HL-60/S4 treated with phorbol 12-myristate 13-acetate at 8.2 ng/mL for 4 days and 3 days (cell line): ENCODE measurements around the gene MEP1A.
"Not testable (repeated sequence)": the region's sequence is repeated elsewhere in the genome, so short reads cannot be mapped to it uniquely, and the experiment has no call there.

Source experiments
- in situ Hi-C: fragments of 300-500 bp; cut with MboI; formaldehyde crosslinking; loops from 2 replicates; pipeline ENCODE4 v1.15.0; 2022; ENCODE audit warnings: low sequenced_read_pairs

Gene MEP1A

DNA sequence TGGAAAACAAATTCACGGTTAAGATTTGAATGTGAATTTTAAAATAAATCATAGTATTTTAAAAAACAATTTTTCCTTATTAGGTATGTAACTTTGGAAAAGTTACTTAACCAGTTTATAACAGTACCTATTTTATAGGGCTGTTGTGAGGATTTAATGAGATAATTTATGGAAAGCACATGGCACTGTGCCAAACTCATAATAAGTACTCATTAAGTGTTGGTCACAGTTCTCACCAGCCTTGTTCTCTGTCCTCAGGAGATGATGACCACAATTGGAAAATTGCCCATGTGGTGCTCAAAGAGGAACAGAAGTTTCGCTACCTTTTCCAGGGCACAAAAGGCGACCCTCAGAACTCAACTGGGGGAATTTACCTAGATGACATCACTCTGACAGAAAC is 39.6 kb downstream of the MEP1A start:
- in situ Hi-C loops = no loop called here

DNA sequence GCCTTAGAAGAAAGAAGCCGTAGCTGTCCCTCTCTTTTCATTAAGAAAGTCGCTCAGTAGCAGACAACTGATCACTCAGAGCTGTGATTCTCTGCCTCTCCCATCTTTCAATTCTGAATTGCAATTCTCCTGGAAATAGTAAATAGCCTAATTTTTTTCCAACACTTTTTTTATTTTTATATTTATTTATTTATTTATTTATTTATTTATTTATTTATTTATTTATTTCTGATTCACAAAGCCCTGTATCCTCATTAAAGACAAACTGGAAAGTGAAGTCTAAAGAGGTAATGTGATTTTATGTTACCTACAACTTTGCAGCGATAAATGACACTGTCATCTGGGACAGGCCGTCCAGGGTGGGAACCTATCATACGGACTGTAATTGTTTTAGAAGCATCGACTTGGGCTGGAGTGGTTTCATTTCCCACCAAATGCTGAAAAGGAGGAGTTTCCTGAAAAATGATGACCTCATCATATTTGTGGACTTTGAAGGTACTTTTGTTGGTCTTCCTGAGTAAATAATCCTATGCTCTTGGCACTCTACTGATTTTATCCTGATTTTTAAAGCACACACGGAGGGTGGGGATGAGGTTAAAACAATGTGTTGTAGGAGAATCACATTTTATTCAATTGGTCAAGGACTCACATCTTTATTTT is 41.2 kb downstream of the MEP1A start:
- in situ Hi-C loops = not testable (repeated sequence)

DNA sequence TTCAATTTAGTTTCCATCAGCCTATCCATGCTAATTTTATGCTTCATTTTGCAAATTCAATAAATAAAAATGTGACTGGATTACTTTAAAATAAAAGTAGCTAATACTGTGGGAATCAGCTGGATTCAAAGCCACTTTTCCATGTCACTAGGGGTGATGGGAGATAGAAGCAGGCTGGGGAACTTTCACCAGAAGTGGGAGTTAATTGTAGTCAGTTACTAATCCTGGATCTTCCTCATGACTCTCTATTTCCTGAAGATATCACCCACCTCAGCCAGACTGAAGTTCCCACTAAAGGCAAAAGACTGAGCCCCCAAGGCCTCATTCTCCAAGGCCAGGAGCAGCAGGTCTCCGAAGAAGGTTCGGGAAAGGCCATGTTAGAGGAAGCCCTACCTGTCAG is 41.8 kb downstream of the MEP1A start:
- in situ Hi-C loops = not testable (repeated sequence)

DNA sequence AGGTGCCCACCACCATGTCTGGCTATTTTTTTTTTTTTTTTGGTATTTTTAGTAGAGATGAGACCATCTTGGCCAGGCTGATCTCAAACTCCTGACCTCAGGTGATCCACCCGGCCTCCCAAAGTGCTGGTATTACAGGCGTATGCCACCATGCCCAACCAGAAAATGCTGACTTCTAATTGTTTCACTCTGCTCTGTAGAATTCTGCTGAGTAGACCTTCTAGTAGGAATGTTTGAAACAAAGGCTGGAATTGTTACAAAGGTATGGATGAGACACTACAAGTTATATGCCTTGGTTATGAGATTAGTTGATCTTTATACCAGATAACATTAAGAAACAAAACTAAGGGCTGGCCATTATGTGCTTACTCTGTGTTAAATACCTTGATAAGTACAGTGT is 44.8 kb downstream of the MEP1A start:
- in situ Hi-C loops = no loop called here

DNA sequence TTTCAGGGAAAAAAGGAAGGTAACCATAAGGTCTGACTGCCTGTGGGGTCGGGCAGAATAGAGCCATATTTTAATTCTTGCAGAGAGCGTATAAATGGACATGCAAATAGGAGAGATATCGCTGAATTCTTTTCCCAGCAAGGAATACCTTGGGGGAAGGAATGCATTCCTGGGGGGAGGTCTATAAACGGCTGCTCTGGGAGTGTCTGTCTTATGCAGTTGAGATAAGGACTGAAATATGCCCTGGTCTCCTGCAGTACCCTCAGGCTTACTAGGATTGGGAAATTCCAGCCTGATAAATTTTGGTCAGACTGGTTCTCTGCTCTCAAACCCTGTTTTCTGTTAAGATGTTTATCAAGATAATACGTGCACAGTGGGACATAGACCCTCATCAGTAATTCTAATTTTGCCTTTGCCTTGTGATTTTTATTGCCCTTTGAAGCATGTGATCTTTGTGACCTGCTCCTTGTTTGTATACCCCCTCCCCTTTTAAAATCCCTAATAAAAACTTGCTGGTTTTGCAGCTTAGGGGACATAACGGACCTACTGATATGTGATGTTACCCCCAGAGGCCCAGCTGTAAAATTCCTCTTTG is 49.2 kb downstream of the MEP1A start:
- in situ Hi-C loops = not testable (repeated sequence)

DNA sequence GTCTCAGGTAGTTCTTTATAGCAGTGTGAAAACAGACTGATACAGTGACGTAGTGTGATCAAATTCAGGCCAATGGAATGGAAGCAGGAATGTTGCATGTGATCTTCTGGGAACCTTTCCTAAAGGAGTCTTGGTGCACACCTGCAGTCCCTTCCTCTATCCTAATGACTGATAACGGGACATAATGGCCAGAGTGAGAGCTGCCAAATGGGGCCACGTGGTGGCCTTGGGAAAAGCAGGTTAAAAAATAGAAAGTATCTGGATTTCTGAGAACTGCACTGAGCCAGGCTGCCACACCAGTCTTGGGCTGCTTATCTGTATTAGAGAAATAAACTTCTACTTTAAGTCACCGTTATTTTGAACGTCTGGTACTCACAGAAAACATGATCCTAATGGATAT is 51.9 kb downstream of the MEP1A start:
- in situ Hi-C loops = no loop called here

DNA sequence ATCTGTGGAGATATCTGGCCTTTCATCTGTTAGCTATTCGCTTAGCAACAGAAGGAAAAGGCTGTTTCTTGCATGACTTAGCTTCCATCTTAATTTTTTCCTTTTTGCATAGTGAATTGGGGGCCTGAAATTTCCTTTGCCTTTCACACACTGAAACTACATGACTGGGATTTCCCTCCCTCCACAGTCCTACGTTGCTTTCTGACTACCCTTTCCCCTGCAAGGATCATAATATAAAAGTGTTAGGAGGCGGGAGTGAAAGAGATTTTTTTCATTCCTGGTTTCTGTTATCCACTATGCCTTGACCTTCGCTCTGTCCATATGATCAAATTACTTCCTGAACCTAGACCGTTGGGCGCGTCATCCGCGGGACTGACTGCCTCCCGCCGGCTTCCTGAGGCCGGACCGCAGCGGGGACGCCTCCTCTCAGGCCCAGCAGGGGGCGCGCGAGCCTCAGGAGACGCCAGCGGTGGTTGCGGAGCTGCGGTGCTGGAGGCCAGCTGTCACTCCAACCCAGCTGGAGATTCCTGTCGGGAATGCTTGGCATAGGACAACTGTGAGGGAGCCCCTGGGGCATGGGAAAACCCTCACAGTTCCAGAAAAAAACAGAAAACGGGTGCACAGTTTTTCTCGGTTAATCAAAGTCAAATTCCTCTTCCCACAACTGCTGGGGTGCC is 55.6 kb downstream of the MEP1A start:
- in situ Hi-C loops = no loop called here

DNA sequence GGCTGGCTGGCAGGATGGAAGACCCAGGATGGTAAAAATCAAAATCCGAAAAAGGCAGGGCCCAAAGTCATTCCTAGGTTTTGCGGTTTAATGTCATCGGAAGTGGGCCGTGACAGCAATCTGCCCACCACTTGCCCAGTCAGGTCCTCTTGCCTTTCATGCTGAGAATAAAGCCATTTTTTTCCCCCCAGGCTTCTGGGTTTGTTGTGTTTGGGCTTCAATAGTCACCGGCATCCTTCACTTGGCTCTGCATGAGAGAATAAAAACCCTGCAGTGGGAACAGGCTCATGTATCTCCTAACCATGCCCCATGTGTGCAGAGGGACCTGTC is 56.1 kb downstream of the MEP1A start:
- in situ Hi-C loops = no loop called here

DNA sequence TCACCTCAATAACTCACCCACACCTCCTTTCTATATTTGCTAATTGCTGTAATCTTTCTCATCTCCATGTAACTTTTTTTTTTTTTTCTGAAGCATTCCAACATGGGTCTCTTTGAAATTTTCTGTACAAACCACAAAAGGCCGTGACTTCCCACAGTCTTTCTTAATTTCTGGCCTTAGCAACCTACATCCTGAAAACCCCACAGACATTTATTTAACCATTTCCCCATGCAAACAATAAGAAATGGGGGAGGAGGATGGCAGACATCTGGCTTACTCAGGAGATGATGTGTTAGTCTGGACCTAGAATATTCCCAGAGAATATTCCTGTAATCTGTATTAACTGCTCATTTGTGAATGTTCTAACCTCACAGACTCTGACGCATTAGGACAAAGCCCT is 57.6 kb downstream of the MEP1A start:
- in situ Hi-C loops = no loop called here

DNA sequence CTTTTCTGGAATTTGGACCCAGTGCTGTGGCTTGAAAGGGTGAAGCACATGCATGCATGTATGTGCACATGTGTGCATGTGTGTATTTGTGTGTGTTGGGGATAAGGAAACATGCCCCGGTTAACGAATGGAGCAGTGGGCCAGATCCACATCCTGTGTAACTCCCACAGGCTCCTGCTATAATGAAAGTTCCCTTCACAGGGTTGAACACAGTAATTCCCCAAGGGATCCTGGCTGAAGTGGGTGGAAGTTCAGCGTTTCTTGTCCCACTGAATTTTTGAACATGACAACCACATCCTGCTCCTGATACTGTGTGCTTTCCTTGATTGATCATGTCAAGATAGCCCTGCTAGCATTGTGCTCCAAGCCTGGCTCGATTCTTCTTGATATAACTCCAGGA is 58.4 kb downstream of the MEP1A start:
- in situ Hi-C loops = not testable (repeated sequence)

DNA sequence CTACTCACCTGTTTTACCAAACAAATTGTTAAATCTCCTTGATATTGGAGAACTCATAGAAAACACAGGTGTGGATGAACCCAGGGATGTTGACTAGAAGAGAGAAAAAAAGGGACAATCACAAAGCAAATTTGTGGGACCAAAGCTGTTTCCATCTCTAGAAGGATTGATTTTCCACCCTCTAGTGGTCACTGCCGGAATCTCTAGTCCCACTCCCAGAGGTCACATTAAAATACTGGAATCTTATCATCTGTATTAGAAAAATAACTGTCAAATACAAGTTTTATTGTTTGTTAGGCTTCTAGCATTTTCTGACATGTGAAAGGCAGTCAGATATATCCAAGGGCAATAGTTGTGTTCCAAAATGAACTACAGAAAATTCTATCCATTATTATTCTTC is 62.8 kb downstream of the MEP1A start:
- in situ Hi-C loops = not testable (repeated sequence)

DNA sequence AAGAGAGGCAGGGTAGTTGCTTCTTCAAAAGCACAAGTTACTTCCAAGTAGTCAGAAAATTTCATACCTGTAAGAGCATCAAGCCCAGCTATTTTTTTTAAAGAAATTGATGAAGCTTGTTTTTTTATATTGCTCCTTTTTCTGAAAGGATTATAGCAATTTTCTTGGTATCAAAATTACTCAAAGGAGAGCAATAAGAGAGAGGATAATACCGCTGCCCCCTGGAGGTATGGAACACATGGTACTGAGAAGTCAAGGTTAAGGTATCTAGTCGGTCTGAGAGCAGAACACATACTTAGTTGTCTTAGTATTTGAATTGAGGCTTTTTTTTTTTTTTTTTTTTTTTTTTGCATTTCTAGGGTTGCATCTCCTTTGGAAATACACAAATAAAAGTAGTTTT is 69.2 kb downstream of the MEP1A start:
- in situ Hi-C loops = no loop called here

DNA sequence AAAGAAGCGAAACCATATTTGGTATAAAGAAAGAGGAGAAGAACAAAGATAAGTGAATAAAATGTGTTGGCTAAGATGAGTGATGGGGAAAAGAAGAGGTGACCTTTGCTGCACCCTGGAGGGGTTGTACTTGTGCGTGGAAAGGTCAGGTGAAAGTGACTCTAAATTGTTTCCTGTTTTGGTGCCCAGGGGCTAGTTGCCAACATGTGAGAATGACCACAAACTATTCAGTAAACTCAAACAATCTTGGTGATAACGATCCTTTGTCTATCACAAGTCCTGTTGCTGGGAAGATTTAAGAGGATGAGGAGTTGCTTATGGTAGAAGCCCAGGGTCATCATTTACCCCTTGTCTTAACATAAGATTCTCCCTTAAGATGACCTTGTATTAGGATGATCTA is 70.6 kb downstream of the MEP1A start:
- in situ Hi-C loops = no loop called here

DNA sequence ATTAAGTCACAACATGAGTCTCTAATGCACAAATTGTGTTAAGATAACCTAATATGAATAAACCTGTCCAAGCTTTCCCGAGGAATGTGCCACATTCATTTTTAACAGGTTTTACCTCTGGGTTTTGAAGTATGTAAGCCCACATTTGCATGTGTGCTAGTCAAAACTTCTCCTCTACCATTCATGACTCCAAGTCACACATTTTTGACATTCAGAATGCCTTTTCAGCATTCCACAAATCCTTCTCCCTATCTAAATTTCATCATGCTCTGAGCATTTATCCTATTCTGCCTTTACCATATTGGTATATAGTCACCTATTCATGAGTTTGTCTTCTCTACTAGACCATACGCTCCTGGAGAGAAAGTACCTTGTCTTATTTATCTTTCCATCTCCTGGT is 72.0 kb downstream of the MEP1A start:
- in situ Hi-C loops = no loop called here

DNA sequence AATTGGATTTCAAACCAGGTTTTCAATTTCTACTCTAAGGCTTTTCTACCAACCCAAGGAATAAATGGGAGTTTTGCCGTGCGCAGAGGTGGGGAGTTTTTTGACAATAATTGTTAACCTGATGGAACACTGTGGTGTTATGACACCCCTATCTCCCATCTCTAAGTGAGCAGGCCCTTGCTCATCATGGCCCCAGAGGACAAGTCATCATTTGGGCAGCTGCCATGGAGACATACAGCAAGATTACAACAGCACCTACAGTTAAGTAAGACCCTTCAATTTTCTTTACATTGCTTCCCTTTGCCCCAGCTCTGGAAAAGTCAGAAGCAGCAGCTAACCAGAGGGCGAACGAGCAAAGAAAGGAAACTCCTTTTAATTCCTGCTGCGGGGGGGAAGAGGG is 74.2 kb downstream of the MEP1A start:
- in situ Hi-C loops = no loop called here

DNA sequence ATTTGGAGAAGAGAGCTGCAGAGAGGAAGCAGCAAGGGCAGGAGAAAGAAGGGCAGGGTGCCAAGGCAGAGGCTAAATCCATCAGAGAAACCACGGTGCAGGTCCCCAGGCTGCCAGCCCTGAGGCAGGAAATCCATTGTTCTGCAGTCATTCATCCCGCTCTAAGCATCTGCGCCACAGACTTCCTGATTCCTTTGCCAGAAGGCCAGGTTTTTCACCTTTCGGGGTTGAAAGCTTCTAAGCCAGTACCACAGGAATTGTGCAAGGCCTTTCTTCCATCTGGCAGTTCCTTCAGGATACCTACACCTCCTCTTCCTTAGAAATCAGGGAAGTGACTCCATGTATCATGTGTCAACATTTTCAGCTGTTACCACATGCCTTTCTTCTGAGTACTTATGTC is 82.9 kb downstream of the MEP1A start:
- in situ Hi-C loops = no loop called here

DNA sequence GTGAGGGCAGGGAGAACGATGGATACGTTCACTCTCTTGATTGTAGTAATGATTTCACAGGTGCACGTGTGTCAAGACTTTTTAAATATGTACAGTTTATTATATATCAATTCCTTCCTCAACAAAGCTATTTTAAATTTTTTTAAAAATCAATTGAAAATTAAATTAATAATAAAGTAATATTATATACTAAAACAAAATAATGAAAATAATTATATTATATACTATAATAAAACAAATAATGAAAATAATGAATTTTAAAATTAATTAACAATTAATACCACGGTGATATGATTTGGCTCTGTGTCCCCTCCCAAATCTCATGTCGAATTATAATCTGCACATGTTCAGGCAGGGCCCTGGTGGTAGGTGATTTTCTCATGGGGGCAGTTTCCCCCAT is 85.8 kb downstream of the MEP1A start:
- in situ Hi-C loops = no loop called here

DNA sequence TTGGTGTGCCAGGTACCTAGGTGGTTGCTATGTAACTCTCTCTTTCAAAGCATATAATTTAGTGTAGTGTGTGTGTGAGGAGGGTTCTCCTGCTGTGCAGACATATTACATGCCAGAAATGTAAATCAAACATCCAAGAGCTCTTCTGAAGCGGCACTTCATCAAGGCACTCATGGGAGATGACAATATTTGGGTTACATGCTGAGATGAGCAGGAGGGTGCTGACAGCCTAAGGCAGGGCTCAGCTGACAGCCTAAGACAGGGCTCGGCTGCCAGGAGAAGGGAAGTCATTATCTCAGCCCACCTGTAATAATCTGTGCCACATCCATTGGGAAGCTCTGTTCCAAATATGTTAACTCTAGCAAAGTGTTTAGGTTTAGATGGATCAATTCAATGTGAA is 89.5 kb downstream of the MEP1A start:
- in situ Hi-C loops = no loop called here

DNA sequence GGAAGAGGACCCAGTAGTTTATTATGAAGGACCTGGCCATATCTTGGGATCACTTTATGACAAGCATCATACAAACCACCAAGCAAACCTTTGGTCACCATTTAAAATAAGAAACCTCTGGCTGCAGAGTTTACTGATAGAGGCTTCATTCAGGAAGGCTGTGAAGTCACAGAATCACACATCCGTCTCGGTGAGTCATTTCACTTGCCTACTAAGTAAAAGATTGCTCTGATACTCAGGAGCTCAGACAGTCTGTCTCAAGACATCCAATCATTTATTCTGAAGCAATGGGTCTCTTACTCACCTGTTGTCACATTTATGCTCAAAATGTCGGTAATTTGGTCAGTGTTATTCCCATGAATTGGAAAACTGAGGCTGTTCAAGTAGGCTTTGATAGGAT is 94.8 kb downstream of the MEP1A start:
- in situ Hi-C loops = no loop called here

DNA sequence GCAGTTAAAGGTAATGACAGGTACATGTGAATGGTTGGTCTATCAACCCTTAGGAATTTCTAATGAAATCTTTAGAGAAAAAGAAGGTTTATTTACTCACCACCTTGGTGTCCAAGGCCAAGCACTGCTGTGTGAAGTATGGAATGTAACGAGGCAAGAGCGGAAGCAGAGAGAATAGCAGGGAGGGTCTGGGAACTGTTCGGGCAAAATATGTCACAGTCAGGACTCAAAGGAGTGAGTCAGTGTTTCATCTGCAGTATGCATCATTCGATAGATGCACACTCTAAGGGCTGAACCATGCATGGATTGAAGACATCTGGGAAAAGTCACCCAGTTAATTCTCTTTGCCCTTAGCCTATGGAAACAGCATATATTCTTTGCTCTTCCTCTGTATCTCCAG is 95.4 kb downstream of the MEP1A start:
- in situ Hi-C loops = no loop called here
